ENCODE data around the gene TMEM30A.

- TF ChIP-seq CTCF (IDR thresholded peaks at IDR 0.05), result no peak
- no peak for TF ChIP-seq POLR2A (IDR thresholded peaks at IDR 0.05)
Measured at GRCh38 chr6:75288023-75288422, 3.4 kb upstream of the TMEM30A start.

Data from lower leg skin (tissue), 3 donors.